Ascending aorta (tissue), 2 donors: Measurements from ENCODE around the gene LCOR. TPM values are rescaled to one million over a fixed set of nuclear protein-coding genes. Genes with fewer than 3 reads are reported as not detected.

Source experiments
- DNase-seq, 2 donors: peaks; one replicate each; pipeline ENCODE4 v3.0.0-alpha.2; 2019; ENCODE audit warnings: low spot score in 2 of 2
- H3K27ac ChIP-seq, 2 donors: fragments of 200-600 bp; sonication (generic); one replicate each; pipeline ENCODE4 v1.5.1; 2016 to 2017; ENCODE audit warnings: mild to moderate bottlenecking in 1 of 2
- H3K27me3 ChIP-seq: fragments of 200-600 bp; sonication (generic); one replicate; pipeline ENCODE4 v1.5.1; 2017
- H3K36me3 ChIP-seq, 2 donors: fragments of 200-600 bp; sonication (generic); one replicate each; pipeline ENCODE4 v1.5.1; 2016
- H3K4me1 ChIP-seq, 2 donors: fragments of 200-600 bp; sonication (generic); one replicate each; pipeline ENCODE4 v1.5.1; 2016 to 2017; ENCODE audit warnings: mild to moderate bottlenecking in 1 of 2
- H3K4me3 ChIP-seq, 2 donors: fragments of 200-600 bp; sonication (generic); one replicate each; pipeline ENCODE4 v1.5.1; 2016 to 2017; ENCODE audit warnings: mild to moderate bottlenecking in 1 of 2
- H3K9me3 ChIP-seq, 2 donors: fragments of 200-600 bp; sonication (generic); one replicate each; pipeline ENCODE4 v1.5.1; 2016
- CTCF ChIP-seq, 3 experiments: fragments of 200-600 bp in 2 of 3; fragments of 450-650 bp in 1 of 3; sonication (generic) in 2 of 3; IDR thresholded peaks; one replicate each; pipeline ENCODE4 v1.5.1; 2016 to 2019; ENCODE audit warnings: antibody characterized with exemption in 3 of 3, mild to moderate bottlenecking in 1 of 3, moderate library complexity in 1 of 3
- intact Hi-C: fragments of 100-400 bp; cut with DNase I; formaldehyde crosslinking; loops from one replicate; pipeline ENCODE4 v1.15.1; 2023
- total RNA-seq: library from RNA; depleted of rRNA; stranded (reverse); fragments of >200 nt; gene quantifications from one replicate; pipeline ENCODE4 v1.1.0, GENCODE V29; 2016

LCOR gene
- total RNA-seq: 7.5 TPM

DNA sequence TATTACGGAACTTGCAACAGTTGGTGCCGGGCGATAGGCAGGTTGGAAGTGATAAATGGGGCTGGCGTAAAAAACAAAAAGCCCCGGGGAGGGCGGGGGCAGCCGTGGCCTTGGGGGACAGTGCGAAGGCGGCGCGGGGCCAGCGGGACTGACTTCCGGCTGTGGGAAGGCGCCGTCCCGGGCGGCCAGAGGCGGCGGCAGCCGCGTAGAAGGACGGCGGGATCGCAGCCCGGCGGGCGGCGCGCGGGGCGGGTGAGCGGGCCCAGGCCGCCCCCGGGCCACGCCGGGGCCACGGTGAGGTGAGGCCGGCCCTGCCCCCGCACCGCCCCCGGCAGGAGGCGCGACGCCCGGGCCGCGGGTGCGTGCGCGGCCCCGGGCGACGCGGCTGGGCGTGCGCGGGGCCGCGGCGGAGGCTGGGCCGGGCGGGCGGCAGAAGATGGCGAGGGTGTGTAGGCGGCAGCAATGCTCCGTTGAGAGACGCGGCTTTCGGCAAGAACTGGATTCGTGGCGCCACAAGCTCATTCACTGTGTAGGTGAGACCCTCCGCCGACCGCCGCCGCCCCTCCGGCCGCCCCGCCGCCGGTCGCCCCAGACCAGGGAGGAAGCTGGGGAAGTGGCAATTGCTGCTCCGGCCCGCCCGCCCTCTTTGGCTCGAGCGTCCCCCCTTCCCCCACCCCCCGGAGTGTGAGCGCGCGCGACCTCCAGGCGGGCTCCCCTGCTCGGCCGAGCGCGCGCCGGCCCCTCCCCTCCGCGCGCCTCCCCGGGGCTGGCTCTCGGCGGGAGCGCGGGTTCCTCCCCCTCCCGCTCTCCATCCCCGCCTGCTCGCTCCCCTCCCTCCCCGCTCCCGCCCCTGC lies at the start of gene LCOR:
LCOR (plus strand) TSS at position 432 of the 854 bp plus-strand sequence. CDS start 116,760 bp downstream, outside the sequence.
- intact Hi-C loops: loop anchor here (1.0 to 5.0 kb wide), 8 partner anchors 33 to 460 kb away; partner anchors contain the start of genes ARHGAP19, TLL2 and TM9SF3
- Histone ChIP-seq H3K4me3 (peak within 1 kb of the TSS; percentile 71 to 92), H3K36me3 (no peaks in the 10 kb centered on the region), H3K27ac (peak within 1 kb of the TSS; percentile 92 to 98), H3K4me1 (peaks cover 0 to 19% of the 10 kb centered on the region in 2 donors), H3K9me3 (no peaks in the 10 kb centered on the region), H3K27me3 (no peaks in the 10 kb centered on the region)
- peak in 2 of 3 experiments; percentile 3 to 25 for TF ChIP-seq CTCF (IDR thresholded peaks at IDR 0.05)
- peak; percentile 25 to 92 for DNase-seq

GRCh38 chr10:96784253-96784652 lies 47.8 kb upstream of the LCOR start:
- Histone ChIP-seq H3K36me3 (no peaks in the 10 kb centered on the region), H3K4me3 (no peak overlapping the region), H3K27me3 (no peaks in the 10 kb centered on the region), H3K9me3 (peaks cover 0 to 5% of the 10 kb centered on the region in 2 donors), H3K4me1 (no peaks in the 10 kb centered on the region), H3K27ac (no peak overlapping the region)
- intact Hi-C loops: no loop called here
- DNase-seq: no peak
- TF ChIP-seq CTCF (IDR thresholded peaks at IDR 0.05): no peak

DNA sequence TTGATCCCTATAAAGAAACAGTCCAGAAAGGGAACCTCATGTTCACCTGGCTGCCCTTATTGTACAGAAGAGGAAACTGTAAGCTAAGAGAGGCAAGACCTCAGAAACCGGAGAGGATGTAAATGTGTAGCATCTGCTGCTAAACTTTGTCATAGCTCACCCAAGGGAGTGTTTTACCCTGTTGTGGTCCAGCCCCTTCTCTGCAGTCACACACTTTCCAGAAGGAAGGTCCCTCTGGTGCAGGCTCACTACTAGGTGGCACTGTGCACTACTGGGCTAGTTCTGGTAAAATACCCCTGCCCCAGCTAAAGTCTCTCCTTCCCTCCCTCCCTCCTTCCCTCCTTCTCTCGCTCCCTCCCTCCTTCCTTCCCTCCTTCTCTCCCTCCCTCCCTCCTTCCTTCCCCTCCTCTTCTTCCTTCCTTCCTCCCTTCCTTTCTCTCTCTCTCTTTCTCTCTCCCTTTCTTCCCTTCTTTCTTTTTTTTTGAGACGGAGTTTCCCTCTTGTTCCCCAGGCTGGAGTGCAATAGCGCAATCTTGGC lies 42.5 kb upstream of the LCOR start:
- Histone ChIP-seq H3K27me3 (no peaks in the 10 kb centered on the region), H3K4me3 (no peak overlapping the region), H3K4me1 (no peaks in the 10 kb centered on the region), H3K9me3 (peaks cover 0 to under 1% of the 10 kb centered on the region in 2 donors), H3K36me3 (no peaks in the 10 kb centered on the region), H3K27ac (no peak overlapping the region)
- no peak for TF ChIP-seq CTCF (IDR thresholded peaks at IDR 0.05)
- DNase-seq: no peak
- intact Hi-C loops: no loop called here

GRCh38 chr10:96791902-96792301 lies 40.2 kb upstream of the LCOR start:
- intact Hi-C loops: no loop called here
- Histone ChIP-seq H3K36me3 (no peaks in the 10 kb centered on the region), H3K27me3 (no peaks in the 10 kb centered on the region), H3K9me3 (no peaks in the 10 kb centered on the region), H3K4me3 (no peak overlapping the region), H3K4me1 (no peaks in the 10 kb centered on the region), H3K27ac (no peak overlapping the region)
- no peak for TF ChIP-seq CTCF (IDR thresholded peaks at IDR 0.05)
- DNase-seq: no peak

GRCh38 chr10:96794836-96795733 lies 37.0 kb upstream of the LCOR start:
- intact Hi-C loops: no loop called here
- no peak overlapping the region for H3K27ac ChIP-seq

More at GRCh38 chr10:96794836-96795733, 37.0 kb upstream of the LCOR start:
- no peak for TF ChIP-seq CTCF (IDR thresholded peaks at IDR 0.05)
- DNase-seq: no peak
- H3K4me1 ChIP-seq: no peaks in the 10 kb centered on the region
- H3K4me3 ChIP-seq: no peak overlapping the region
- H3K27me3 ChIP-seq: no peaks in the 10 kb centered on the region
- no peaks in the 10 kb centered on the region for H3K36me3 ChIP-seq
- no peaks in the 10 kb centered on the region for H3K9me3 ChIP-seq
